ENCODE results near the gene GPR68. TPM values are rescaled to one million over a fixed set of nuclear protein-coding genes. Genes with fewer than 3 reads are reported as not detected.

Gene GPR68
- total and polyA plus RNA-seq, 2 of the 4 experiments (the other 2 are of a cell fraction) = 0.72 to 0.94 TPM

DNA sequence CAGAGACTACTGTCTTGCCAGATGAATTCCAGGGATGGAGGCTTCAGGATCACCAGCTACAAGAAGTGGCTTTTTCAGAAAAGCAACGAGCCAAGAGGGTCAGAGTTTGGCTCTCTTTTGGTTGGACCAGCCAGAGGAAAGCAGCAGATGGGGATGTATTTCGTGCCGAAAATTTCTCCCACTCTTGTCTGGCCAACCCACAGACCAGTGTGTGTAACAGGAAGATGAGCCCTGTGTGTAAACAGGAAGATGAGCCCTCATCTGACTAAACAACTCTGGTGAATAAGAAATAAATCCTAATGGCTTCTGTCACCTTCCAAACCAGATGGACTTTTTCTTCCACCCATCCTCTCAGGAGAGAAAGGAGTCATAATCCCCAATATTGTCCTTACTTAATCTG, 13.1 kb downstream of the GPR68 start:
- no peak overlapping the region for H3K4ac ChIP-seq (ENCODE audit: low read depth, low read length)
- no peak overlapping the region; the same call in 1 of the 2 replicates for H4K91ac ChIP-seq (ENCODE audit: insufficient read depth, low read depth, low read length)
- H2AK5ac ChIP-seq (ENCODE audit: low read depth, low read length) = peak overlapping the region; percentile 44; the same call in 1 of the 2 replicates
- H2AK9ac ChIP-seq (replicated peaks; ENCODE audit: low read depth, low read length, poor library complexity) = no peak overlapping the region
- BruUV-seq (replicated peaks) = no TSS peak
- H3K4me1 ChIP-seq (ENCODE audit: control insufficient read depth, insufficient read depth, low read length) = peaks cover 6% of the 10 kb centered on the region
- no peak overlapping the region for H3K18ac ChIP-seq (ENCODE audit: low read depth, low read length)
- no peaks in the 10 kb centered on the region for H4K20me1 ChIP-seq (ENCODE audit: insufficient read depth, low read length)
- no peak overlapping the region for H3K27ac ChIP-seq (ENCODE audit: insufficient read depth, low read length)
- H3K23ac ChIP-seq (ENCODE audit: low read depth, low read length) = no peak overlapping the region
- H3K27me3 ChIP-seq (ENCODE audit: control insufficient read depth, insufficient read depth, low read length) = no peaks in the 10 kb centered on the region
- in situ Hi-C loops (cut with MboI; ENCODE audit: low sequenced_read_pairs) (no loop called here), intact Hi-C loops (cut with micrococcal nuclease) (no loop called here), dilution Hi-C loops (cut with HindIII; ENCODE audit: low sequenced_read_pairs, unreplicated experiment) (no loop called here)
- ATAC-seq (ENCODE audit: low read depth) (peak; percentile 18; the same call in 1 of the 2 replicates), DNase-seq (peak; percentile 15)
- no peak overlapping the region; a peak in 1 of 4 replicates for H4K8ac ChIP-seq (ENCODE audit: low read depth in 2 of 2, low read length in 2 of 2)
- H2BK5ac ChIP-seq (ENCODE audit: low read depth, low read length, poor library complexity, severe bottlenecking) = no peak overlapping the region
- H2BK15ac ChIP-seq (ENCODE audit: low read depth, low read length) = no peak overlapping the region
- H3K36me3 ChIP-seq (ENCODE audit: control insufficient read depth, insufficient read depth, low read length) = no peaks in the 10 kb centered on the region
- H3K79me1 ChIP-seq (ENCODE audit: low read depth in 1 of 2, low read length in 2 of 2) = peaks cover 0 to 4% of the 10 kb centered on the region in 2 experiments; a peak in 1 of 4 replicates
- H3K14ac ChIP-seq (replicated peaks; ENCODE audit: low read depth, low read length) = no peak overlapping the region
- peak overlapping the region; percentile 24 for H2BK20ac ChIP-seq (ENCODE audit: low read depth, low read length)
- ChIA-PET CTCF (no interaction called here), POLR2A (ENCODE audit: unreplicated experiment) (no interaction called here)
- no peak overlapping the region for H3K4me2 ChIP-seq (ENCODE audit: low read depth, low read length)
- no peak overlapping the region for H2AFZ ChIP-seq (replicated peaks; ENCODE audit: low read length, poor library complexity)
- peaks cover 21% of the 10 kb centered on the region for H3K9me1 ChIP-seq (ENCODE audit: insufficient read depth, low read length)
- H3K9me3 ChIP-seq (ENCODE audit: control insufficient read depth, insufficient read depth, low read length) = peaks cover 2% of the 10 kb centered on the region; the same call in 1 of the 2 replicates
- no CpG with 5 or more reads among the region's 3 CpGs for WGBS, 2 experiments (ENCODE audit: extremely low coverage in 2 of 2, insufficient read length in 1 of 2)
- H4K5ac ChIP-seq (ENCODE audit: low read depth, low read length) = no peak overlapping the region
- TF ChIP-seq RAD21 (IDR thresholded peaks at IDR 0.05; ENCODE audit: low read length) = no peak
- no peak for TF ChIP-seq MXI1 (IDR thresholded peaks at IDR 0.05; ENCODE audit: borderline replicate concordance, low read depth, low read length)
- no peak for TF ChIP-seq CHD1 (IDR thresholded peaks at IDR 0.05; ENCODE audit: low read depth, low read length)
- no peak for TF ChIP-seq POLR2A (IDR thresholded peaks at IDR 0.05; ENCODE audit: low read depth, low read length)
- no peak for TF ChIP-seq NFE2L2 (IDR thresholded peaks at IDR 0.05; ENCODE audit: low read depth, low read length)
- TF ChIP-seq, protein P1, sequence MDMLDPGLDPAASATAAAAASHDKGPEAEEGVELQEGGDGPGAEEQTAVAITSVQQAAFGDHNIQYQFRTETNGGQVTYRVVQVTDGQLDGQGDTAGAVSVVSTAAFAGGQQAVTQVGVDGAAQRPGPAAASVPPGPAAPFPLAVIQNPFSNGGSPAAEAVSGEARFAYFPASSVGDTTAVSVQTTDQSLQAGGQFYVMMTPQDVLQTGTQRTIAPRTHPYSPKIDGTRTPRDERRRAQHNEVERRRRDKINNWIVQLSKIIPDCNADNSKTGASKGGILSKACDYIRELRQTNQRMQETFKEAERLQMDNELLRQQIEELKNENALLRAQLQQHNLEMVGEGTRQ (IDR thresholded peaks at IDR 0.05; ENCODE audit: low read depth, low read length) = no peak
- no peak for TF ChIP-seq RFX5 (IDR thresholded peaks at IDR 0.05; ENCODE audit: low read depth, low read length)
- no peak for TF ChIP-seq MAFK (IDR thresholded peaks at IDR 0.05; ENCODE audit: low read depth, low read length)
- no peak for TF ChIP-seq CEBPB (IDR thresholded peaks at IDR 0.05; ENCODE audit: low read depth, low read length)
- TF ChIP-seq FOS (IDR thresholded peaks at IDR 0.05; ENCODE audit: low read depth, low read length) = no peak
- no peak for TF ChIP-seq MAZ (IDR thresholded peaks at IDR 0.05; ENCODE audit: borderline replicate concordance, low read depth, low read length)
- TF ChIP-seq, protein P2, sequence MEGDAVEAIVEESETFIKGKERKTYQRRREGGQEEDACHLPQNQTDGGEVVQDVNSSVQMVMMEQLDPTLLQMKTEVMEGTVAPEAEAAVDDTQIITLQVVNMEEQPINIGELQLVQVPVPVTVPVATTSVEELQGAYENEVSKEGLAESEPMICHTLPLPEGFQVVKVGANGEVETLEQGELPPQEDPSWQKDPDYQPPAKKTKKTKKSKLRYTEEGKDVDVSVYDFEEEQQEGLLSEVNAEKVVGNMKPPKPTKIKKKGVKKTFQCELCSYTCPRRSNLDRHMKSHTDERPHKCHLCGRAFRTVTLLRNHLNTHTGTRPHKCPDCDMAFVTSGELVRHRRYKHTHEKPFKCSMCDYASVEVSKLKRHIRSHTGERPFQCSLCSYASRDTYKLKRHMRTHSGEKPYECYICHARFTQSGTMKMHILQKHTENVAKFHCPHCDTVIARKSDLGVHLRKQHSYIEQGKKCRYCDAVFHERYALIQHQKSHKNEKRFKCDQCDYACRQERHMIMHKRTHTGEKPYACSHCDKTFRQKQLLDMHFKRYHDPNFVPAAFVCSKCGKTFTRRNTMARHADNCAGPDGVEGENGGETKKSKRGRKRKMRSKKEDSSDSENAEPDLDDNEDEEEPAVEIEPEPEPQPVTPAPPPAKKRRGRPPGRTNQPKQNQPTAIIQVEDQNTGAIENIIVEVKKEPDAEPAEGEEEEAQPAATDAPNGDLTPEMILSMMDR (conservative IDR thresholded peaks at IDR 0.05; ENCODE audit: low read depth, low read length) = no peak
- no peak for TF ChIP-seq RCOR1 (IDR thresholded peaks at IDR 0.05; ENCODE audit: insufficient replicate concordance, low read length)
- no peak for TF ChIP-seq SMC3 (IDR thresholded peaks at IDR 0.05; ENCODE audit: low read depth, low read length)
- TF ChIP-seq, protein P3, sequence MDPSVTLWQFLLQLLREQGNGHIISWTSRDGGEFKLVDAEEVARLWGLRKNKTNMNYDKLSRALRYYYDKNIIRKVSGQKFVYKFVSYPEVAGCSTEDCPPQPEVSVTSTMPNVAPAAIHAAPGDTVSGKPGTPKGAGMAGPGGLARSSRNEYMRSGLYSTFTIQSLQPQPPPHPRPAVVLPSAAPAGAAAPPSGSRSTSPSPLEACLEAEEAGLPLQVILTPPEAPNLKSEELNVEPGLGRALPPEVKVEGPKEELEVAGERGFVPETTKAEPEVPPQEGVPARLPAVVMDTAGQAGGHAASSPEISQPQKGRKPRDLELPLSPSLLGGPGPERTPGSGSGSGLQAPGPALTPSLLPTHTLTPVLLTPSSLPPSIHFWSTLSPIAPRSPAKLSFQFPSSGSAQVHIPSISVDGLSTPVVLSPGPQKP (IDR thresholded peaks at IDR 0.05; ENCODE audit: borderline replicate concordance, low read depth, low read length) = no peak
- TF ChIP-seq BHLHE40 (IDR thresholded peaks at IDR 0.05; ENCODE audit: low read depth, low read length) = no peak
- no peak overlapping the region for H3K4me3 ChIP-seq (ENCODE audit: insufficient read depth, low read depth, low read length)
- H3K56ac ChIP-seq (ENCODE audit: extremely low read depth, insufficient read depth, low read length) = no peak overlapping the region
- H2BK120ac ChIP-seq (ENCODE audit: low read depth, low read length) = peak overlapping the region; percentile 19; the same call in 1 of the 2 replicates
- no peak overlapping the region for H3K9ac ChIP-seq (ENCODE audit: low read depth, low read length)

All from IMR-90 (cell line).